GM12878 (cell line): ENCODE results near the gene PAPLN. TPM values are rescaled to one million over a fixed set of nuclear protein-coding genes. Genes with fewer than 3 reads are reported as not detected.
A peak's percentile ranks its signal among the peaks of the same experiment; 100 is the strongest.

ENCODE experiments used
- ATF7 ChIP-seq: fragments of 450-650 bp; IDR thresholded peaks from 2 replicates; pipeline ENCODE4 v1.6.1; 2016; ENCODE audit warnings: low read depth, mild to moderate bottlenecking
- BACH1 ChIP-seq: fragments of 450-650 bp; IDR thresholded peaks from 2 replicates; pipeline ENCODE4 v1.6.1; 2017; ENCODE audit warnings: mild to moderate bottlenecking, borderline replicate concordance
- BCL11A ChIP-seq: IDR thresholded peaks from 2 replicates; pipeline ENCODE4 v1.6.1; 2011; ENCODE audit warnings: low read depth, low read length
- BMI1 ChIP-seq: fragments of 450-650 bp; IDR thresholded peaks from 2 replicates; pipeline ENCODE4 v1.6.1; 2016; ENCODE audit warnings: mild to moderate bottlenecking, moderate library complexity, borderline replicate concordance
- CBX3 ChIP-seq: fragments of 200-600 bp; sonication (generic); IDR thresholded peaks from 2 replicates; pipeline ENCODE4 v1.6.1; 2016; ENCODE audit warnings: low read depth, borderline replicate concordance
- E2F4 ChIP-seq: IDR thresholded peaks from 2 replicates; pipeline ENCODE4 v1.6.1; 2012; ENCODE audit warnings: low read depth, low read length, improper control_type of control experiment
- EGR1 ChIP-seq, 2 experiments: IDR thresholded peaks; 1 replicate in 1 of 2; 2 replicates in 1 of 2; pipeline ENCODE4 v1.6.1; 2011 to 2012; ENCODE audit warnings: low read depth in 2 of 2, low read length in 2 of 2, borderline replicate concordance in 1 of 2, mild to moderate bottlenecking in 1 of 2, moderate library complexity in 1 of 2
- EP300 ChIP-seq, 2 experiments: fragments of 150-350 bp in 1 of 2; IDR thresholded peaks; 2 replicates each; pipeline ENCODE4 v1.6.1; 2011 to 2012; ENCODE audit warnings: low read depth in 2 of 2, low read length in 2 of 2, borderline replicate concordance in 1 of 2, improper control_type of control experiment in 1 of 2, inconsistent platforms in 1 of 2; ENCODE audit not compliant: control insufficient read depth in 1 of 2
- HDAC2 ChIP-seq: fragments of 200-600 bp; sonication (generic); IDR thresholded peaks from 2 replicates; pipeline ENCODE4 v1.6.1; 2017
- KAT2A ChIP-seq: conservative IDR thresholded peaks from 2 replicates; pipeline ENCODE4 v1.6.1; 2011; ENCODE audit warnings: low read depth, low read length; ENCODE audit not compliant: control insufficient read depth
- NFIC ChIP-seq: IDR thresholded peaks from 2 replicates; pipeline ENCODE4 v1.6.1; 2012; ENCODE audit warnings: low read depth, mild to moderate bottlenecking, inconsistent platforms, low read length, moderate library complexity
- NFXL1 ChIP-seq: fragments of 450-650 bp; IDR thresholded peaks from 2 replicates; pipeline ENCODE4 v1.6.1; 2017; ENCODE audit warnings: antibody characterized with exemption, mild to moderate bottlenecking, borderline replicate concordance
- NR2F1 ChIP-seq: fragments of 450-650 bp; conservative IDR thresholded peaks from 2 replicates; pipeline ENCODE4 v1.6.1; 2017; ENCODE audit warnings: mild to moderate bottlenecking
- PAX5 ChIP-seq: IDR thresholded peaks from 2 replicates; pipeline ENCODE4 v1.6.1; 2011; ENCODE audit warnings: low read depth, low read length, borderline replicate concordance
- POLR2AphosphoS5 ChIP-seq: IDR thresholded peaks from 2 replicates; pipeline ENCODE4 v1.6.1; 2011; ENCODE audit warnings: mild to moderate bottlenecking, low read length, inconsistent platforms
- REST ChIP-seq: IDR thresholded peaks from 2 replicates; pipeline ENCODE4 v1.6.1; 2012; ENCODE audit warnings: mild to moderate bottlenecking, low read depth, low read length
- RFX5 ChIP-seq: IDR thresholded peaks from 2 replicates; pipeline ENCODE4 v1.6.1; 2011; ENCODE audit warnings: low read depth, low read length, improper control_type of control experiment
- SIN3A ChIP-seq: IDR thresholded peaks from 2 replicates; pipeline ENCODE4 v1.6.1; 2012; ENCODE audit warnings: low read depth, low read length, improper control_type of control experiment
- SRF ChIP-seq, 2 experiments: IDR thresholded peaks; 2 replicates each; pipeline ENCODE4 v1.6.1; 2011; ENCODE audit warnings: low read depth in 2 of 2, low read length in 2 of 2, mild to moderate bottlenecking in 1 of 2, moderate library complexity in 1 of 2
- USF1 ChIP-seq: IDR thresholded peaks from 2 replicates; pipeline ENCODE4 v1.6.1; 2011; ENCODE audit warnings: borderline replicate concordance, low read depth, mild to moderate bottlenecking, moderate library complexity, mixed read lengths, low read length; ENCODE audit not compliant: insufficient read depth; ENCODE audit errors: extremely low read length
- ZBTB4 ChIP-seq: fragments of 450-650 bp; formaldehyde crosslinking; IDR thresholded peaks from 2 replicates; pipeline ENCODE4 v1.4.0; 2022; ENCODE audit warnings: mild to moderate bottlenecking, moderate library complexity
- ZNF24 ChIP-seq: fragments of 450-650 bp; IDR thresholded peaks from 2 replicates; pipeline ENCODE4 v1.6.1; 2017; ENCODE audit warnings: antibody characterized with exemption, mild to moderate bottlenecking
- polyA plus RNA-seq, 11 experiments: library from polyadenylated mRNA; depleted of rRNA in 4 of 11; unstranded in 6 of 11; stranded (reverse) in 5 of 11; fragments of >200 nt; fragmentation: Nextera tagmentation in 4 of 11; fragmentation: Illumina TruSeq in 1 of 11; extraction: Ambion mirVana in 4 of 11; extraction: Trizol in 1 of 11; gene quantifications; 1 replicate in 1 of 11; 2 replicates in 10 of 11; pipeline versions ENCODE4 v1.2.1 to v1.2.3, GENCODE V29; 2011 to 2016; ENCODE audit warnings: inconsistent platforms in 2 of 11, missing spikeins in 2 of 11, low read depth in 1 of 11
- total RNA-seq, 4 experiments: library from RNA; depleted of rRNA in 3 of 4; stranded (reverse); fragments of >200 nt in 3 of 4; fragmentation: Illumina TruSeq in 1 of 4; extraction: Trizol in 1 of 4; gene quantifications; 2 replicates each; pipeline versions ENCODE4 v1.2.1 to v1.2.3, GENCODE V29; 2013 to 2021

Gene PAPLN
- total and polyA plus RNA-seq, 10 of the 15 experiments (the other 5 are each of a cell fraction or from before 2014, with no cell fraction given) = 1.8 to 19.8 (median 7.4) TPM

- no peak for TF ChIP-seq KAT2A
- TF ChIP-seq REST = no peak
- no peak for TF ChIP-seq SRF (IDR thresholded peaks at IDR 0.05; ENCODE audit: low read depth in 2 of 2, low read length in 2 of 2)
- no peak for TF ChIP-seq E2F4
- TF ChIP-seq POLR2AphosphoS5 = no peak
- no peak for TF ChIP-seq RFX5
- no peak for TF ChIP-seq SIN3A
- no peak for TF ChIP-seq HDAC2
- TF ChIP-seq EP300 (IDR thresholded peaks at IDR 0.05; ENCODE audit: borderline replicate concordance in 1 of 2, control insufficient read depth in 1 of 2, low read depth in 2 of 2, low read length in 2 of 2) = peak; percentile 17 to 19; a peak in 1 of 4 replicates
- peak; percentile 61; the same call in 1 of the 2 replicates for TF ChIP-seq NFIC
- TF ChIP-seq USF1 = no peak
- no peak for TF ChIP-seq ZBTB4
- peak; percentile 25; the same call in 1 of the 2 replicates for TF ChIP-seq BACH1
- no peak for TF ChIP-seq BMI1
- TF ChIP-seq NR2F1 = no peak
- no peak for TF ChIP-seq ZNF24
- TF ChIP-seq CBX3 = no peak
- TF ChIP-seq PAX5 = peak; percentile 86
- no peak for TF ChIP-seq EGR1 (IDR thresholded peaks at IDR 0.05; ENCODE audit: borderline replicate concordance in 1 of 2, low read depth in 2 of 2, low read length in 2 of 2)
- TF ChIP-seq BCL11A = no peak
- no peak for TF ChIP-seq ATF7
- TF ChIP-seq NFXL1 = no peak
Observed at GRCh38 chr14:73248108-73248868, 11.0 kb downstream of the PAPLN start (continued).
